Measurements from ENCODE around the gene CHD9NB.
A peak's percentile ranks its signal among the peaks of the same experiment; 100 is the strongest.
"Not testable (repeated sequence)": the region's sequence is repeated elsewhere in the genome, so short reads cannot be mapped to it uniquely, and the experiment has no call there.

The CHD9NB gene

GRCh38 chr16:53083119-53083518, 30.4 kb upstream of the CHD9NB start:
- no peak for DNase-seq

- DNase-seq, result no peak
These were observed 29.8 kb upstream of the CHD9NB start for GRCh38 chr16:53082509-53082908.

GRCh38 chr16:53081686-53082407, 29.1 kb upstream of the CHD9NB start:
- no peak for DNase-seq

GRCh38 chr16:53081032-53081424, 28.3 kb upstream of the CHD9NB start:
- DNase-seq, result no peak

DNA sequence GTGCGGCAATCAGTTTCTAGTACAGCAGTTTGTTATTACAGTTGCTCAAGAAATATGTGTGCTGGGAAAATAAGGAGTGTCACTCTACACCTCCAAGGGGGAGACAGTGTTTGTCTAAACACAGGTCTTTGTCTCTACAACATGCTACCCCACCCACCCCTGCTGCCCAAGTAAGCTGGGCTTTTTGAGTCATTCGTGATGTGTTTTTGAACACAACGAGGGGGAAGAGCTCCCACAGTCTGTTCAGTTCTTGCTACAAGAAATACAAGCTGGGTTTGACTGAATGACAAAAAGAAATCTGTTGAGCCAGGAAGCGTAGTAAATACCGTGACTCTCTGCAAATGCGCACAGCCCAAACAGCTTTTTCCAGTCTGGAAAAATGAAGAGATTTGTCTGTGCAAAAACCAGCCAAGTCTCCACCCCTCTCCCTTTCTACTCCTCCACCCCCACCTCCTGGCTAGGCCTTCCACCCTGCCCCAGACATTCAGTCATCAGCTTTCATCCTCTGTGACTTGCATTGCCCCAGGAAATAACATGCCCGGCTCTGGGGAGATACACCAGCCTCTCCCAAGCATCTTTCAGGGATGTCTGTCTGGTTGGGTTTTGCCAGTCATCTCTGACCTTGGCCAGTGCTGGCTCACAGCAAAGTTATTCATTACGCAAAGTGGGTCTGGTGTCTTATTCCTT, 27.8 kb upstream of the CHD9NB start:
- no peak for DNase-seq

- DNase-seq, result no peak
These were observed 26.2 kb upstream of the CHD9NB start for GRCh38 chr16:53078765-53079485.

DNA sequence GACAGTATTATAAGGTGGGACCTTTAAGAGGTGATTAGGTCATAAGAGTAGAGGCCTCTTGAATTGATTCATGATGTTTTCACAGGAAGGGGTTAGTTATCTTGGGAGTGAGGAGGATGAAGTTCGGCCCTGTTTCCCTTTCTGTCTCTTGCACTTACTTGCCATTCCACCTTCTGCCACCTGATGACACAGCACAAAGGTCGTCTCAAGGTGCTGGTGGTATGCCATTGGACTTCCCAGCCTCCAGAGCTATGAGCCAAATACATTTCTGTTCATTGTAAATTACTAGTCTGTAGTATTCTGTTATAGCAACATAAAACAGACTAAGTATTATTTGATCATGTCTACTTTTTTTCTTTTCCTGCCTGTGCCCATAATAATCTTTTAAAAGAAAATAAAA, 25.6 kb upstream of the CHD9NB start:
- no peak for DNase-seq

- not testable (repeated sequence) for DNase-seq
These were observed 22.8 kb upstream of the CHD9NB start for GRCh38 chr16:53075461-53075860.

DNA sequence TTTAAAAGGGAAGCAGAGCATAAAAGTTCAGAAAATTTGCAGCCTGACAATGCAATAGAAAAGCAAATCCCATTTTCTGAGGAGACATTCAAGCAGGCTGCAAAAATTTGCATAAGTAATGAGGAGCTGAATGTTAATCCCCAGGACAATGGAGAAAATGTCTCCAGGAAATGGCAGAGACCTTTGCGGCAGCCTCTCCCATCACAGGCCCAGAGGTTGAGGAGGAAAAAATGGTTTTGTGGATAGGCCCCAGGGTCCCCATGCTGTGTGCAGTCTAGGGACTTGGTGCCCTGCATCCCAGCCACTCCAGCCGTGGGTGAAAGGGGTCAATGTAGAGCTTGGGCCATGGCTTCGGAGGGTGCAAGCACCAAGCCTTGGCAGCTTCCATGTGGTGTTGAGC, 21.6 kb upstream of the CHD9NB start:
- not testable (repeated sequence) for DNase-seq

DNA sequence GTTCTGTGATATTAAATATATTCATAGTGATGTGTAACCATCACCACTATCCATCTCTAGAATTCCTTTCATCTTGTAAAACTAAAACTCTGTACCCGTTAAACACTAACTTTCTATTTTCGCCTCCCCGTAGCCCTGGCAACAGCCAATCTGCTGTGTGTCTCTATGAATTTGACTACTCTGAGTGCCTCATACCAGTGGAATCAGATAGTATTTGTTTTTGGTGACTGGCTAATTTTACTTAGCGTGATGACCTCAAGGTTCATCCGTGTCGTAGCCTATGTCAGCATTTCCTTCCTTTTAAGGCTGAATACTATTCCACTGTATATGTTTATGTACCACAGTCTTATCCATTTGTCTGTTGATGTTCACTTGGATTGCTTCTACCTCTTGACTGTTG, 20.3 kb upstream of the CHD9NB start:
- no peak for DNase-seq

GRCh38 chr16:53071748-53072301, 19.1 kb upstream of the CHD9NB start:
- DNase-seq, result no peak

DNA sequence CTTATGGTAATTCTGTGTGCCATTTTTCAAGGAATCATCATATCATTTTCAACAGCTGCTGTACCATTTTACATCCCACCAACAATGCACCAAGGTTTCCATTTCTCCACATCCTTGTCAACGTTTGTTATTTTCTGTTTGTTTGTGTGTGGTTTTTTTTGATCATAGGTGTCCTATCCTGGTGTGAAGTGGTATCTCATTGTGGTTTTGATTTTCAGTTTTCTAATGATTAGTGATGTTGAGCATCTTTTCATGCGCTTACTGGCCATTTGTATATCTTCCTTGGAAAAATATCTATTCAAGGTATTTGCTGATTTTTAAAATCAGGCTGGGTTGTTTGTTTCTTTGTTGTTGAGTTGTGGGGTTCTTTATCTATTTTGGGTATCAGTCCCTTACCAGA, 17.1 kb upstream of the CHD9NB start:
- no peak for DNase-seq

DNA sequence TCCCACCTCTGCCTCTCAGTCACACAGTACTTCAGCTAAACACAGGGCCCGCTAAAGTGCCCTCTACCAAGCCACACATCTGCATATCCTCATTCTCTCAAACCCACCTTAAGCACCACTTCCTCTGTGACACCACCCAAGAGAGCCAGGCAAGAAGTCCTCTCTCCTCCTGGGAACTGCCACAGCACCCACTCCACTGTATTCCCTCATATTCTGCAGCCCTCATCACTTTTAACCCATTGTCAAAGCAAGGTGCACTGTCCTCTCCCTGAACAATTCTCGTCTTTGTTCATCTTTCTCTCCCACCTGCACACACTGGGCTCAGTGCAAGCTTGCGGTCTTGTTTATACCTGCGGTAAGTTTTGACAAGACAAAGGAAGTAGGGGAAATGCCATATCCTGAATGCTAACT, 15.7 kb upstream of the CHD9NB start:
- peak in 2 of 5 experiments; percentile 30 to 31 for DNase-seq

GRCh38 chr16:53067675-53068074, 15.0 kb upstream of the CHD9NB start:
- DNase-seq, result no peak

GRCh38 chr16:53065461-53066061, 12.9 kb upstream of the CHD9NB start:
- DNase-seq, result no peak

DNA sequence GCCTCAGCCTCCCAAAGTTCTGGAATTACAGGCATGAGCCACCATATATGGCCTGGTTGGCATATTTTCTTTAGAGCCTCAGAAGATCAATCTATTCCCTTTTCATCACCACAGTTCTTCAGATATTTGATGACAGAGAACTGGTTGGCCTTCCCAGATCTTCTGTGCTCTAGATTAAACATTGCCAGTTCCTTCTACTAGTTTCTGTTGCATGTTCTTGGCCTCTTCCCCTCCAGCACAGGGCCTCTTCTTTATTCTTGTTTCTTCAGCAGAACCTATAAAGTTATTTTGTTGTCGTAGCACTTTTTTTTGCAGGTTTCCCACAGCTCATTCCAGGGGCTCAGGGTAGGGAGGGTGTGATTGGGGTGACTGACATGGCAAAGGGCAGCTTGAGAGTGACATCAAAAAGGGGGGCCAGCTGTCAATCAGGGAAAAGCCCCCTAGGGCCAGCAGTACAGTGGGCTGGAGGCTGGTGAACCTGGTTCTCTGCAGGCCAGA, 11.4 kb upstream of the CHD9NB start:
- no peak for DNase-seq

DNA sequence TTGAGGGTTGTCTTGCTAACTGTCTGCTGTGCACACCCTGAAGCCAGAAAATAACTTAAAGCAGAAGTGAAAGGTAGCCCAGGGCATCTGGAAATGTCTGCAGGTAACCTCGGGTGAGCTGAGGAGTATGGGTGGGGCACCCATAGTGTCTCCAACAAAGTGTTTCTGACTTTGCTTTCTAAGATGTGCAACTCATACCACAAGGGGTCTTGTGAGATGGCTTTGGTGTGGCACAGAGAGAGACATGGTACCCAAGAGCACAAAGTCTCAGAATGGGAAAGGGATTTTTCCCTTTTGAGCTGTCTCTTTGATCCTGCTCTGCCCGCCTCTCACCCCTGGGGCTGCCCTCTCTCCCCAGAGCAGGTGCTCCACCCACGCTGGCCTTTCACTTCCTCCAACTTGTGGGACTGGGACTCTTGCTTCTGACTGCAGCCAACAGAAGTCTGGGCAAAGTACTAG, 9.0 kb upstream of the CHD9NB start:
- DNase-seq, result no peak

DNA sequence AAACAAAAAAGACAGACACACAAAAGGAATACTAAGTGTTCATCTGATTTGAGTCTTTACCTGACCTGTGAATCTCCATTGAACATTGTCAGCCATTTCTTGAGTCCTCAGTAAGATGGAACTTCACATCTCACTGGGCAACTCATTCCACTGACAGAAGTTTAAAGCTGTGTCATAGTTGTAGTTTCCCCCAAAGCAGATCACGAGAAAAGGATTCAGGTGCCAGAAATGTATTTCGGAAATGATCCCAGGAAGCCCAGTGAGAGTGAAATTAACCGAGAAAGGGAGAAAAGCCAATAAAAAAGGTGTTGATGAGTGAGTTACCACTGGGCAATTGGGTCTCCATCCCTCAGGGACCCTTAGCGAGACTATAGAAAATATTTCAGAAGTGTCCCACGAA, 8.6 kb upstream of the CHD9NB start:
- DNase-seq, result no peak

GRCh38 chr16:53059672-53060071, 7.0 kb upstream of the CHD9NB start:
- no peak for DNase-seq

DNA sequence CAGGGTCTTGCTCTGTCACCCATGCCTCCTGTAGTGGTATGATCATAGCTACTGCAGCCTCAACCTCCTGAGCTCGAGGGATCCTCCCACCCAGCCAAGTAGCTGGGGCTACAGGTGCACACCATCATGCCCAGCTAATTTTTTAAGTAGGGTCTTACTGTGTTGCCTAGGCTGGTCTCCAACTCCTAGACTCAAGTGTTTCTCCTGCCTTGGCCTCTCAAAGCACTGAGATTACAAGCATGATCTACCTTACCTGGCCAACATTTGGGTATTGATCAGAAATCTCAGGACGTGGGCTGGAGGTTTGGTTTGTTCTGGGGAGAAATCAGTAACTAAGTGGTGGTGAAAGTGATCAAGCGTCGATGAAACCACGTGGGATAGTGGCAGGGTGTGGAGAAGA, 6.2 kb upstream of the CHD9NB start:
- DNase-seq, result no peak

- DNase-seq, result no peak
These were observed 5.7 kb upstream of the CHD9NB start for GRCh38 chr16:53058441-53058840.

GRCh38 chr16:53057658-53058057, 5.0 kb upstream of the CHD9NB start:
- no peak for DNase-seq

- no peak for DNase-seq
These were observed 3.7 kb upstream of the CHD9NB start for GRCh38 chr16:53056392-53056881.
